Keratinocyte (primary cell): ENCODE results near the gene PRDM1.

Experiments used
- CTCF ChIP-seq, 3 experiments: IDR thresholded peaks in 1 of 3; conservative IDR thresholded peaks in 1 of 3; optimal IDR thresholded peaks in 1 of 3; 2 replicates in 2 of 3; 3 replicates in 1 of 3; pipeline versions ENCODE3 to v1.5.1; 2011; ENCODE audit warnings: low read length in 3 of 3, mild to moderate bottlenecking in 3 of 3, moderate library complexity in 2 of 3, control low read depth in 1 of 3, inconsistent platforms in 1 of 3; ENCODE audit not compliant: insufficient read depth in 2 of 3; ENCODE audit errors: extremely low read depth in 1 of 3
- EZH2 ChIP-seq: IDR thresholded peaks from one replicate; pipeline ENCODE4 v1.6.1; 2012; ENCODE audit warnings: inconsistent platforms, mild to moderate bottlenecking, low read length, moderate library complexity

- TF ChIP-seq EZH2, result no peak
- no peak for TF ChIP-seq CTCF (optimal IDR thresholded peaks at IDR 0.05 in 1 of 3, IDR thresholded peaks at IDR 0.05 in 1 of 3, conservative IDR thresholded peaks at IDR 0.05 in 1 of 3; ENCODE audit: extremely low read depth in 1 of 3, insufficient read depth in 2 of 3, low read length in 3 of 3)
Measured at GRCh38 chr6:106103728-106104109, 17.6 kb downstream of the PRDM1 start.
